Uterus (tissue), 2 donors: ENCODE data around the gene HINT2.

Experiments
- CTCF ChIP-seq, 4 experiments: fragments of 200-600 bp in 2 of 4; fragments of 450-650 bp in 2 of 4; sonication (generic) in 2 of 4; IDR thresholded peaks; one replicate each; pipeline ENCODE4 v1.5.1; 2016 to 2019; ENCODE audit warnings: antibody characterized with exemption in 4 of 4, mild to moderate bottlenecking in 2 of 4, moderate library complexity in 1 of 4
- POLR2A ChIP-seq, 2 donors: fragments of 450-650 bp; IDR thresholded peaks; one replicate each; pipeline ENCODE4 v1.6.1; 2016; ENCODE audit warnings: antibody characterized with exemption in 2 of 2, mild to moderate bottlenecking in 1 of 2, moderate library complexity in 1 of 2

- TF ChIP-seq CTCF (IDR thresholded peaks at IDR 0.05), result no peak
- TF ChIP-seq POLR2A (IDR thresholded peaks at IDR 0.05), result no peak
These were observed 39.8 kb downstream of the HINT2 start for GRCh38 chr9:35774907-35775635.
